Loucy (cell line): ENCODE data around the gene RILP.
A peak's percentile ranks its signal among the peaks of the same experiment; 100 is the strongest.

Experiments used
- H2AFZ ChIP-seq: fragments of 200-600 bp; sonication (generic); 2 replicates; pipeline ENCODE4 v1.6.0; 2016; ENCODE audit warnings: antibody characterized with exemption, mild to moderate bottlenecking, low read length, moderate library complexity
- H3F3A ChIP-seq: fragments of 200-600 bp; 2 replicates; pipeline ENCODE4 v1.6.0; 2016; ENCODE audit warnings: antibody characterized with exemption, low read depth, mild to moderate bottlenecking
- H3K27me3 ChIP-seq: fragments of 200-600 bp; sonication (generic); 2 replicates; pipeline ENCODE4 v1.6.1; 2014; ENCODE audit warnings: low read length, mild to moderate bottlenecking; ENCODE audit not compliant: insufficient read depth, poor library complexity, severe bottlenecking
- H3K36me3 ChIP-seq: fragments of 200-600 bp; sonication (generic); 2 replicates; pipeline ENCODE4 v1.6.1; 2016; ENCODE audit warnings: low read length; ENCODE audit not compliant: insufficient read depth
- H3K4me1 ChIP-seq: fragments of 200-600 bp; sonication (generic); 2 replicates; pipeline ENCODE4 v1.5.1; 2014; ENCODE audit warnings: low read length, mild to moderate bottlenecking; ENCODE audit not compliant: insufficient read depth, poor library complexity, severe bottlenecking
- H3K4me2 ChIP-seq: fragments of 200-600 bp; sonication (generic); 2 replicates; pipeline ENCODE4 v1.6.0; 2014; ENCODE audit warnings: antibody characterized with exemption, low read length, low read depth, mild to moderate bottlenecking; ENCODE audit not compliant: poor library complexity, severe bottlenecking
- H3K4me3 ChIP-seq: fragments of 200-600 bp; sonication (generic); 2 replicates; pipeline ENCODE4 v1.5.1; 2014; ENCODE audit warnings: low read length, mild to moderate bottlenecking, mixed read lengths; ENCODE audit not compliant: poor library complexity, severe bottlenecking
- H3K79me2 ChIP-seq: fragments of 200-600 bp; sonication (generic); 2 replicates; pipeline ENCODE4 v1.6.1; 2014; ENCODE audit warnings: low read length; ENCODE audit not compliant: insufficient read depth
- H3K9ac ChIP-seq: fragments of 200-600 bp; sonication (generic); 2 replicates; pipeline ENCODE4 v1.6.0; 2014; ENCODE audit warnings: mild to moderate bottlenecking, low read depth, low read length, moderate library complexity; ENCODE audit not compliant: poor library complexity, severe bottlenecking
- H3K9me2 ChIP-seq: fragments of 200-600 bp; sonication (generic); replicated peaks from 2 replicates; pipeline ENCODE4 v1.6.1; 2016; ENCODE audit warnings: low read depth, low read length, mixed read lengths
- H3K9me3 ChIP-seq: fragments of 200-600 bp; sonication (generic); 2 replicates; pipeline ENCODE4 v1.6.1; 2014; ENCODE audit warnings: mild to moderate bottlenecking, antibody characterized with exemption, low read length, low read depth; ENCODE audit not compliant: insufficient read depth
- H4K20me1 ChIP-seq: fragments of 200-600 bp; sonication (generic); 2 replicates; pipeline ENCODE4 v1.6.0; 2014; ENCODE audit warnings: antibody characterized with exemption, low read length, mild to moderate bottlenecking; ENCODE audit not compliant: insufficient read depth, poor library complexity, severe bottlenecking
- EZH2phosphoT487 ChIP-seq: fragments of 200-600 bp; IDR thresholded peaks from 2 replicates; pipeline ENCODE4 v1.6.1; 2018; ENCODE audit warnings: antibody characterized with exemption, mild to moderate bottlenecking, moderate library complexity, borderline replicate concordance
- TF ChIP-seq, protein P1 (sequence below): fragments of 200-600 bp; sonication (generic); conservative IDR thresholded peaks from 2 replicates; pipeline ENCODE4 v1.5.1; 2014; ENCODE audit warnings: mild to moderate bottlenecking, antibody characterized with exemption, low read length

The RILP gene

DNA sequence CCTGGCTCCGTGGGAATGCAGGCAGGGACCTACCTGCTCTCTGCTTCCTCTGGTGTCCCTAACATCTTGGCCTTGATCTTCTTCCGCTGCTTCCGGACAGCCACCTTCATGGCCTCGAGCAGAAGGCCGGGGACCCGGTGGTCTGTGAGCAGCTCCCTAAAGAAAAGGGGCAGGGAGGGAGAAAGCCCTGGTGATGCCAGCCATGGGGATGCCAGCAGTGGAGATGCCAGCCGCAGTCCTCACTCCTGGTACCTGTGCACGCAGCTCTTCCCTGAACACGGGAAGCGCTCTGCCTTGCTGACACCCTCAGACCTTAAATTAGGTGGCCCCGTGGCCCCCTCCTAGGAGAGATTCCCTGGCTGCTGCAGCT lies 1.9 kb downstream of the RILP start:
- Histone ChIP-seq H3K79me2 (peaks cover 21% of the 10 kb centered on the region), H2AFZ (no peak overlapping the region), H3K4me2 (no peak overlapping the region), H3K27me3 (no peaks in the 10 kb centered on the region), H3K9me2 (no peaks in the 10 kb centered on the region), H4K20me1 (peaks cover 8% of the 10 kb centered on the region), H3F3A (no peaks in the 10 kb centered on the region; the same call in 1 of the 2 replicates), H3K4me1 (peaks cover 27% of the 10 kb centered on the region), H3K9ac (no peak overlapping the region), H3K4me3 (no peak overlapping the region), H3K36me3 (peaks cover 29% of the 10 kb centered on the region; the same call in 1 of the 2 replicates), H3K9me3 (no peaks in the 10 kb centered on the region)
- TF ChIP-seq, protein P1, sequence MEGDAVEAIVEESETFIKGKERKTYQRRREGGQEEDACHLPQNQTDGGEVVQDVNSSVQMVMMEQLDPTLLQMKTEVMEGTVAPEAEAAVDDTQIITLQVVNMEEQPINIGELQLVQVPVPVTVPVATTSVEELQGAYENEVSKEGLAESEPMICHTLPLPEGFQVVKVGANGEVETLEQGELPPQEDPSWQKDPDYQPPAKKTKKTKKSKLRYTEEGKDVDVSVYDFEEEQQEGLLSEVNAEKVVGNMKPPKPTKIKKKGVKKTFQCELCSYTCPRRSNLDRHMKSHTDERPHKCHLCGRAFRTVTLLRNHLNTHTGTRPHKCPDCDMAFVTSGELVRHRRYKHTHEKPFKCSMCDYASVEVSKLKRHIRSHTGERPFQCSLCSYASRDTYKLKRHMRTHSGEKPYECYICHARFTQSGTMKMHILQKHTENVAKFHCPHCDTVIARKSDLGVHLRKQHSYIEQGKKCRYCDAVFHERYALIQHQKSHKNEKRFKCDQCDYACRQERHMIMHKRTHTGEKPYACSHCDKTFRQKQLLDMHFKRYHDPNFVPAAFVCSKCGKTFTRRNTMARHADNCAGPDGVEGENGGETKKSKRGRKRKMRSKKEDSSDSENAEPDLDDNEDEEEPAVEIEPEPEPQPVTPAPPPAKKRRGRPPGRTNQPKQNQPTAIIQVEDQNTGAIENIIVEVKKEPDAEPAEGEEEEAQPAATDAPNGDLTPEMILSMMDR = no peak
- TF ChIP-seq EZH2phosphoT487 = no peak

DNA sequence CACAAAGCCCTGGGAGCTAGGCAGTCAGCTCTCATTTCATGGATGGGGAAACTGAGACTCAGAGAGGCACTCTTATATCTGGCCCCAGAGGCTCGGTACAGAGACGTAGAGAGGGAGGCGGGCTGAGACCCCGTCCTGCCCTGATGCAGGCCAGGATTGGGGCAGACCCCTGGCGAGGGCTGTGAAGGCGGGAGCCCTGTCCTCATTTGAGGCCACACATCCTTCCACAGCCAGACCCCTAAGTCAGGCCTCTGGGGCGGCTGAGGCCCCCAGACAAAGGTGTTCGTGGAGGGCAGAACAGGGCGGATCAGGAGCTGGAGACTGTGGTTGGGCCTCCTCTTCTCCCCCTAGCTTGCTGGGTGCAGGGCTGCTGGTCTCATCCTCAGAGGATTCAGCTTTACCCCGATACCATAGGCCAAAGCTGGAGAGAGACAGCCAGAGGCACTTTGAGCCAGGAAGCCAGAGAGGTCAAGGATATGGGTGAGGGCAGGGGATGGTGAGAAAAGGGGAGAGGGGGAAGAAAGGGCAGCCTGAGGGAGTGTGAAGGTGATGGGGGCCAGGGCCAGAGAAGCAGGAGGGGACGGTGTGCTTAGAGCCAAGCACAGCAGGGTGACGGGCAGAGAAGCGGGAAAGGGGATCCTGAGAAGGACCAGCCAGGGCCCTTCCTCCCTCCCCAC lies 3.3 kb downstream of the RILP start:
- H3K36me3 ChIP-seq = peaks cover 14% of the 10 kb centered on the region; the same call in 1 of the 2 replicates
- peak overlapping the region; percentile 96 for H3K9ac ChIP-seq
- H2AFZ ChIP-seq = no peak overlapping the region
- no peaks in the 10 kb centered on the region for H3K27me3 ChIP-seq
- H3K4me2 ChIP-seq = peak overlapping the region; percentile 97
- TF ChIP-seq, protein P1 = no peak
- TF ChIP-seq EZH2phosphoT487 = no peak
- peaks cover 27% of the 10 kb centered on the region for H3K4me1 ChIP-seq
- H3K9me2 ChIP-seq = no peaks in the 10 kb centered on the region
- peak overlapping the region; percentile 85 for H3K4me3 ChIP-seq
- H3F3A ChIP-seq = no peaks in the 10 kb centered on the region
- H4K20me1 ChIP-seq = peaks cover 12% of the 10 kb centered on the region
- H3K9me3 ChIP-seq = no peaks in the 10 kb centered on the region
- H3K79me2 ChIP-seq = peaks cover 21% of the 10 kb centered on the region

DNA sequence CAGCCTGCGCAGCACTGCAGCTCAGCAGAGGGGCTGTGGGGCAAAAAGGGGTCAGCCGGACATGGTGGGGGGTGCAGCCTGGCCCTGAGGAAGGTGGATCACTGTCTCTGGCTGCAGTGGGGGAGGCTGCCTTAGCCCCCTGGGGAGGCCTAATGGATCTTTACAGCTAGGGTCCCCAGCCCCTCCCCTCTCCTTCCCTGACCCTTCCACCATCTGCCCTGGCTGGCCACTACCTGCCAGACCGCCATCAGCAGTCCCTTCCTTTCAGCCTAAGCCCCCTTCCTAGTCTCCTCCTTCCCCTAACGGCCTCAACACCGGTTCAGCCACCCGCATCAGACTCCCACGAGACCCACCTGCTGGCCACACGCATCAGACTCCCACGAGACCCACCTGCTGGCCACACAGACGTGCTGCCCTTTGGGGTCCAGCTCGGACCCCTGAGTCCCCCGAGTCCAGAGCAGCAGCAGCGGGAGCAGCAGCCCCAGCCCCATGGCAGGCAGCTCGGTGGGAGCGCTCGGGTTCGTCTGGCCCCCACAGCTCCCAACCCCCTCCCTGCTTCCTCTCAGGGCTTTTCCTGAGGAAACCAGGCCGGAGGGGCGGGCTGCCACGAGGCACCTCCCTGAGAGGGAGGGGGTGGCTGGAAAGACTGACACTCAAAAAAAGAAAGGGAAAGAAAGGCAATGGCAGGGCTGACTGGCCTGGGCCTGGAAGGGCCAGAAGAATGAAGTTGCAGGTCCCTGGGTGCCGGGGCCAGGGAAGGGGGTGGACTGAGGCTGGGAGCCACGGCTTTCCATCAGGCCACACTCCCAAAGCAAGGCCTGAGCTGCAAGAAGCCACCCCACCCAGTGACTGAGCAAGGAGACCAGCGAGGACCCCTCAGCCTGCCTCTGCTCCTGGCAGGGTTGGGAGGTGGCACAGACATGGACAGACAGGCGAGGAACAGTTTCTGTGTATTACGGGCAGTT lies 4.2 kb downstream of the RILP start, which contains the start of gene SCARF1:
TSS of gene SCARF1 (minus strand) at position 526 of the 965 bp plus-strand sequence. CDS start at position 491, 35 bp downstream.
- H3K27me3 ChIP-seq = no peaks in the 10 kb centered on the region
- H3K4me2 ChIP-seq = peak within 1 kb of the TSS; percentile 97
- H3K9me3 ChIP-seq = no peaks in the 10 kb centered on the region
- peak within 1 kb of the TSS; percentile 96 for H3K9ac ChIP-seq
- H3F3A ChIP-seq = no peaks in the 10 kb centered on the region
- peak within 1 kb of the TSS; percentile 85 for H3K4me3 ChIP-seq
- peaks cover 21% of the 10 kb centered on the region for H3K79me2 ChIP-seq
- TF ChIP-seq, protein P1 = no peak
- no peak for TF ChIP-seq EZH2phosphoT487
- no peaks in the 10 kb centered on the region for H3K9me2 ChIP-seq
- H4K20me1 ChIP-seq = peaks cover 12% of the 10 kb centered on the region
- peaks cover 27% of the 10 kb centered on the region for H3K4me1 ChIP-seq
- H3K36me3 ChIP-seq = peaks cover 6% of the 10 kb centered on the region; the same call in 1 of the 2 replicates
- H2AFZ ChIP-seq = peak within 1 kb of the TSS; percentile 63
